ENCODE results near the gene JAK1.

JAK1 gene

GRCh38 chr1:64844175-64844574 lies 122.2 kb downstream of the JAK1 start:
- H2BK5ac ChIP-seq (ENCODE audit: low read length) = no peak overlapping the region
- no CpG with 5 or more reads among the region's 7 CpGs for WGBS (ENCODE audit: extremely low coverage, insufficient coverage, low lambda C conversion rate)
- no peak overlapping the region for H2AK5ac ChIP-seq (ENCODE audit: low read length)
- H3K4me2 ChIP-seq (ENCODE audit: low read length) = no peak overlapping the region
- H3K27ac ChIP-seq (ENCODE audit: low read depth, low read length) = no peak overlapping the region
- no peaks in the 10 kb centered on the region for H3K79me1 ChIP-seq (ENCODE audit: low read length)
- no peaks in the 10 kb centered on the region for H3K36me3 ChIP-seq (ENCODE audit: control insufficient read depth, insufficient read depth, low read length)
- no peak overlapping the region for H3K4me3 ChIP-seq (ENCODE audit: low read length)
- H3K79me2 ChIP-seq (ENCODE audit: control insufficient read depth, insufficient read depth, low read length) = no peaks in the 10 kb centered on the region
- no peaks in the 10 kb centered on the region for H3K27me3 ChIP-seq (ENCODE audit: insufficient read depth, low read length, poor library complexity)
- H2BK15ac ChIP-seq (replicated peaks; ENCODE audit: low read depth) = no peak overlapping the region
- DNase-seq = no peak
- no peak overlapping the region for H3K18ac ChIP-seq (ENCODE audit: low read length)
- no peak overlapping the region for H4K8ac ChIP-seq (ENCODE audit: low read depth, low read length)
- H3K4ac ChIP-seq (ENCODE audit: low read depth, low read length) = no peak overlapping the region
- H3K23ac ChIP-seq (ENCODE audit: low read length) = no peak overlapping the region
- no peak overlapping the region for H3K9ac ChIP-seq (ENCODE audit: low read length)
- no peak overlapping the region for H4K5ac ChIP-seq (ENCODE audit: low read length)
- H2BK120ac ChIP-seq (ENCODE audit: low read depth, low read length) = no peak overlapping the region
- H3K4me1 ChIP-seq (ENCODE audit: control insufficient read depth, low read depth, low read length) = no peaks in the 10 kb centered on the region
- no peak overlapping the region for H3K56ac ChIP-seq (ENCODE audit: low read length)

GRCh38 chr1:64843675-64844074 lies 122.7 kb downstream of the JAK1 start:
- Histone ChIP-seq H3K79me1 (ENCODE audit: low read length) (no peaks in the 10 kb centered on the region), H3K4ac (ENCODE audit: low read depth, low read length) (no peak overlapping the region), H3K27ac (ENCODE audit: low read depth, low read length) (no peak overlapping the region), H2AK5ac (ENCODE audit: low read length) (no peak overlapping the region), H3K79me2 (ENCODE audit: control insufficient read depth, insufficient read depth, low read length) (no peaks in the 10 kb centered on the region), H2BK120ac (ENCODE audit: low read depth, low read length) (no peak overlapping the region), H4K8ac (ENCODE audit: low read depth, low read length) (no peak overlapping the region), H3K9ac (ENCODE audit: low read length) (no peak overlapping the region), H3K4me1 (ENCODE audit: control insufficient read depth, low read depth, low read length) (no peaks in the 10 kb centered on the region), H3K18ac (ENCODE audit: low read length) (no peak overlapping the region), H3K27me3 (ENCODE audit: insufficient read depth, low read length, poor library complexity) (no peaks in the 10 kb centered on the region), H2BK5ac (ENCODE audit: low read length) (no peak overlapping the region), H2BK15ac (replicated peaks; ENCODE audit: low read depth) (no peak overlapping the region), H4K5ac (ENCODE audit: low read length) (no peak overlapping the region), H3K4me3 (ENCODE audit: low read length) (no peak overlapping the region), H3K23ac (ENCODE audit: low read length) (no peak overlapping the region), H3K36me3 (ENCODE audit: control insufficient read depth, insufficient read depth, low read length) (no peaks in the 10 kb centered on the region), H3K56ac (ENCODE audit: low read length) (no peak overlapping the region), H3K4me2 (ENCODE audit: low read length) (no peak overlapping the region)
- DNase-seq = no peak
- WGBS (ENCODE audit: extremely low coverage, insufficient coverage, low lambda C conversion rate) = no CpG with 5 or more reads among the region's 9 CpGs

- Histone ChIP-seq H3K4me2 (ENCODE audit: low read length) (no peak overlapping the region), H3K9ac (ENCODE audit: low read length) (no peak overlapping the region), H2BK120ac (ENCODE audit: low read depth, low read length) (no peak overlapping the region), H2BK5ac (ENCODE audit: low read length) (no peak overlapping the region), H3K4me3 (ENCODE audit: low read length) (no peak overlapping the region), H4K5ac (ENCODE audit: low read length) (no peak overlapping the region), H3K79me1 (ENCODE audit: low read length) (no peaks in the 10 kb centered on the region), H2AK5ac (ENCODE audit: low read length) (no peak overlapping the region), H3K79me2 (ENCODE audit: control insufficient read depth, insufficient read depth, low read length) (no peaks in the 10 kb centered on the region), H2BK15ac (replicated peaks; ENCODE audit: low read depth) (no peak overlapping the region), H3K36me3 (ENCODE audit: control insufficient read depth, insufficient read depth, low read length) (peaks cover 2% of the 10 kb centered on the region), H3K27me3 (ENCODE audit: insufficient read depth, low read length, poor library complexity) (no peaks in the 10 kb centered on the region), H3K27ac (ENCODE audit: low read depth, low read length) (no peak overlapping the region), H4K8ac (ENCODE audit: low read depth, low read length) (no peak overlapping the region), H3K56ac (ENCODE audit: low read length) (no peak overlapping the region), H3K18ac (ENCODE audit: low read length) (no peak overlapping the region), H3K4me1 (ENCODE audit: control insufficient read depth, low read depth, low read length) (no peaks in the 10 kb centered on the region), H3K23ac (ENCODE audit: low read length) (no peak overlapping the region), H3K4ac (ENCODE audit: low read depth, low read length) (no peak overlapping the region)
- DNase-seq = no peak
- WGBS (ENCODE audit: extremely low coverage, insufficient coverage, low lambda C conversion rate) = no CpG with 5 or more reads among the region's 2 CpGs
Measured at GRCh38 chr1:64842224-64842623, 124.1 kb downstream of the JAK1 start.

- WGBS (ENCODE audit: extremely low coverage, insufficient coverage, low lambda C conversion rate) = no CpG with 5 or more reads among the region's 6 CpGs
Measured at GRCh38 chr1:64841330-64842065, 124.9 kb downstream of the JAK1 start.

GRCh38 chr1:64839732-64840405 lies 126.5 kb downstream of the JAK1 start:
- Histone ChIP-seq H3K79me2 (ENCODE audit: control insufficient read depth, insufficient read depth, low read length) (no peaks in the 10 kb centered on the region), H4K5ac (ENCODE audit: low read length) (no peak overlapping the region), H3K4me3 (ENCODE audit: low read length) (no peak overlapping the region), H3K79me1 (ENCODE audit: low read length) (no peaks in the 10 kb centered on the region), H2AK5ac (ENCODE audit: low read length) (no peak overlapping the region), H3K56ac (ENCODE audit: low read length) (no peak overlapping the region), H2BK5ac (ENCODE audit: low read length) (no peak overlapping the region), H3K9ac (ENCODE audit: low read length) (no peak overlapping the region), H3K4me1 (ENCODE audit: control insufficient read depth, low read depth, low read length) (no peaks in the 10 kb centered on the region), H3K27ac (ENCODE audit: low read depth, low read length) (no peak overlapping the region), H2BK120ac (ENCODE audit: low read depth, low read length) (no peak overlapping the region), H3K23ac (ENCODE audit: low read length) (no peak overlapping the region), H3K27me3 (ENCODE audit: insufficient read depth, low read length, poor library complexity) (no peaks in the 10 kb centered on the region), H3K36me3 (ENCODE audit: control insufficient read depth, insufficient read depth, low read length) (peaks cover 3% of the 10 kb centered on the region), H3K18ac (ENCODE audit: low read length) (no peak overlapping the region), H3K4ac (ENCODE audit: low read depth, low read length) (no peak overlapping the region), H4K8ac (ENCODE audit: low read depth, low read length) (no peak overlapping the region), H2BK15ac (replicated peaks; ENCODE audit: low read depth) (no peak overlapping the region), H3K4me2 (ENCODE audit: low read length) (no peak overlapping the region)
- whole genome bisulfite sequencing (ENCODE audit: extremely low coverage, insufficient coverage, low lambda C conversion rate) = no CpG with 5 or more reads among the region's 15 CpGs
- DNase-seq = no peak

More at GRCh38 chr1:64841330-64842065, 124.9 kb downstream of the JAK1 start:
- Histone ChIP-seq H3K4me2 (ENCODE audit: low read length) (no peak overlapping the region), H3K18ac (ENCODE audit: low read length) (no peak overlapping the region), H3K4me3 (ENCODE audit: low read length) (no peak overlapping the region), H3K79me1 (ENCODE audit: low read length) (no peaks in the 10 kb centered on the region), H3K27ac (ENCODE audit: low read depth, low read length) (no peak overlapping the region), H2AK5ac (ENCODE audit: low read length) (no peak overlapping the region), H2BK120ac (ENCODE audit: low read depth, low read length) (no peak overlapping the region), H3K36me3 (ENCODE audit: control insufficient read depth, insufficient read depth, low read length) (peaks cover 3% of the 10 kb centered on the region), H3K9ac (ENCODE audit: low read length) (no peak overlapping the region), H3K27me3 (ENCODE audit: insufficient read depth, low read length, poor library complexity) (no peaks in the 10 kb centered on the region), H4K8ac (ENCODE audit: low read depth, low read length) (no peak overlapping the region), H3K4me1 (ENCODE audit: control insufficient read depth, low read depth, low read length) (no peaks in the 10 kb centered on the region), H3K56ac (ENCODE audit: low read length) (no peak overlapping the region), H2BK5ac (ENCODE audit: low read length) (no peak overlapping the region), H3K79me2 (ENCODE audit: control insufficient read depth, insufficient read depth, low read length) (no peaks in the 10 kb centered on the region), H3K23ac (ENCODE audit: low read length) (no peak overlapping the region), H3K4ac (ENCODE audit: low read depth, low read length) (no peak overlapping the region), H4K5ac (ENCODE audit: low read length) (no peak overlapping the region), H2BK15ac (replicated peaks; ENCODE audit: low read depth) (no peak overlapping the region)
- no peak for DNase-seq
